CD4-positive, alpha-beta T cell treated with Interleukin-12 subunit alpha and Interleukin-12 subunit beta, for 1 hour (primary cell): ENCODE data around the gene CARS1.

Experiments
- DNase-seq: peaks from one replicate; pipeline ENCODE4 v3.0.0-alpha.2; 2020

Gene CARS1

DNA sequence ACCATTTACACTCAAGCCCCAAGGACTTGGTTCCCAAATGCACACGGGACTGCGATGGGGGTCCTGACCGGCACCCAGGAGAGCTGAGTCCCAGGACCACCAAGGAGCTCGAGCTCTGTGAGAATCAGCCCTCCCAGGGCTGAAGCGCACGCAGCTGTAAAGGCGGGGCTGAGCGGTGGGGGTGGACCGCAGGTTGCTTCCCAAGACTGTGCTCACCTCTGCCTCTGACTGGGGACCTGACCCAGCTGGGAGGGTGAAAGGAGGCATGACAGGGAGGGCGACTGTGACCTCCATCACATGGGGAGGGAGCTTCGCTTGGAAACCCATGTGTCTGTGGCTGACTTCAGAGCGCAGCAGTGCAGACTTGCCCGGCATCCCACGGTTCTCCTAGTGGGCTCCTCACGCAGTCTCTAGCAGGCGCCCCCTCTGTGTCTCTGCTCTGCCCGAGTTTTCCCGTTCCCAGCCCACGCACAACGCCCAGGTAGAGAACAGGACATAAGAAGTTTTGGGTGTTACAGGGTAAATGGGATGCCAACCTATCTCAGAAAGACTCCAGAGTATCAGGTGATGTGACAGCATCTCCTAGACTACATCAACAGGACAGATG, 49.7 kb downstream of the CARS1 start:
- no peak for DNase-seq

- DNase-seq, result peak; percentile 30
Measured at GRCh38 chr11:3006505-3007260, 50.5 kb downstream of the CARS1 start.

GRCh38 chr11:3004481-3004880, 52.7 kb downstream of the CARS1 start:
- DNase-seq, result no peak

- DNase-seq, result no peak
Measured at GRCh38 chr11:3003396-3004231, 53.6 kb downstream of the CARS1 start.

GRCh38 chr11:3002871-3003270, 54.4 kb downstream of the CARS1 start:
- no peak for DNase-seq

GRCh38 chr11:3002351-3002861, 54.8 kb downstream of the CARS1 start:
- no peak for DNase-seq

- no peak for DNase-seq
Measured at GRCh38 chr11:3001496-3001895, 55.7 kb downstream of the CARS1 start.

DNA sequence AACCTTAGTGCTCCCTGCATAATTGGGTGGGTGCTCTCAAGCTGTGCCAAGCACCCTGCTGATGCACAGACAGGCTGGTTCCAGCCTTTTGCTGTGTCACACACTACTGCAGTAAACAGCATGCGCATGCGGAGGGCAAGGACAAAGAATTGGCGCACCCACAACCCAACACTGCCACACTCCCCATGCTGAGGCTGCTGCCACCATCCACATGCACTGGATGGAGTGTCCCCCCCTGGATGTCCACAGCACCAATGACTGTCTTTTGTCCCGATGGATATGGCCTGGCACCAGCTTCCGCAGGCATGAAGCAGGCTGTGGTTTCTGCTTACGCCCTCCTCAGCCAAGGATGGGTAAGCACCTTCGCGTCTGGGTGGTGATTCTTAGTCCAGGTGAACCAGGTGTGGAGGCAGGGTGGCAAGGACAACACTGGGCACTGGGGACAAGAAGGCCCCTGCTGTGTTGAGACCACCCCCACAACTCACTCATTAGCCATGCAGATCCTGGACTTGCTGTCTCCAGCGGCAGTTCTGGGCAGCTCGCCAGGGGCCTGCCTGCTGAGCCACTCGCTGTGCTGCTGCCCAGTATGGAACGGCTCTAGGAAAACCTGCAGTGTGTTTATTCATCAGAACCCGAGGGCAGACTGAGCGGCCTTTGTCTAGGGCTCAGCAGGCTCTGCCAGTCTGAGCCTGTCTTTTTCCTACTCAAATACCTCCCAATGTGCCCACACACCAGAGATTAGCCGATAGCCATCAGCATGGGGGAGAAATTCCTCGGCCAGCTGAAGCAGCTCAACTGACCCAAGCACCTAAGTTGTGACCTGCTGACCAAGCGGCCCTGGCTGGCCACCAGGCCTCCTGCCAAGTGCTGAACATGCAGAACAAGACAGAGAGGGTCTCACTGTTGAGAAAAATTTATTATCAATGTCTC, 56.9 kb downstream of the CARS1 start:
- no peak for DNase-seq

DNA sequence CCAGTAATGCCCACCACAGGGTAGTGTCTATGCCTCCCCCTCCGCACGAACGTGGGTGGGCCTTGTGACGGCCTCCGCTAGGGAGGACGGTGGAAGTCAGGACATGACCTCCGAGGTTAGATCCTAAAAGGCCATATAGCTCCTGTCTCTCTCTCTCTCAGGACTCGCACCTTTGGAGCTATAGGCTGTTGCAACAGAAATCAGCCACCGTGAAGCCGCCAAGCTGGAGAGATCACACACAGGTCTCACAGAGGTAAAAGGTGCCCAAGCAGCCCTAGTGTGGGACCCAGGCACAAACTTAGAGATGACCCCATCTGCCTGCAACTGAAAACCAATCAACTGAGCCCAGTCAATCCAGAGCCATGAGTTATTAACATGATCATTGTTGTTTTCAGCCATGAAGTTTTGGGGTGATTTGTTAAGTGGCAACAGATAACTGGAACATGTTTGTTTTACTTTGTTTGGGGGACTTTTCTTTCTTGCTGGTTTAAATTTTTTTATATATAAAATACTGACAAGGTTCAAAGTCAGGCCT, 57.7 kb downstream of the CARS1 start:
- no peak for DNase-seq

- no peak for DNase-seq
Measured at GRCh38 chr11:2998073-2998850, 59.0 kb downstream of the CARS1 start.

GRCh38 chr11:2997406-2997805, 59.8 kb downstream of the CARS1 start:
- no peak for DNase-seq

DNA sequence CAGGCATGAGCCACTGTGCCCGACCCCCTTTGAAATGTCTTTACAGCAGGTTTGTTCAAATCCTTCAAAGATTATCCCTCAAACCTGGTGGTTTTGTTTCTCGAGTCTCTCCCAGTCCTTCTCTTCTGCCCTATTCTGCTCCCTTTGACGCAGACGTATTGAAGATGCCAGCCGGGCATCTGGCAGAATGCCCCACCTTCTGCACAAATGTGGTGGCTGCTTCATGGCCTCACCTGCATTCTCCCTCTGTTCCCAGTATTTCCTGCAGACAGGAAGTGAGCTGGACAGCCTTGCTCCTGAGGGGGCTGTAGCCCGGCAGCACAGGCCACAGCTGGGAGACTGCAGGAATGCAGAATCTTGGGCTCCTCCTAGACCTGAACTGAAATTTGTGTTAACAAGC, 60.2 kb downstream of the CARS1 start:
- DNase-seq, result no peak

GRCh38 chr11:2995893-2996554, 61.2 kb downstream of the CARS1 start:
- DNase-seq, result no peak

DNA sequence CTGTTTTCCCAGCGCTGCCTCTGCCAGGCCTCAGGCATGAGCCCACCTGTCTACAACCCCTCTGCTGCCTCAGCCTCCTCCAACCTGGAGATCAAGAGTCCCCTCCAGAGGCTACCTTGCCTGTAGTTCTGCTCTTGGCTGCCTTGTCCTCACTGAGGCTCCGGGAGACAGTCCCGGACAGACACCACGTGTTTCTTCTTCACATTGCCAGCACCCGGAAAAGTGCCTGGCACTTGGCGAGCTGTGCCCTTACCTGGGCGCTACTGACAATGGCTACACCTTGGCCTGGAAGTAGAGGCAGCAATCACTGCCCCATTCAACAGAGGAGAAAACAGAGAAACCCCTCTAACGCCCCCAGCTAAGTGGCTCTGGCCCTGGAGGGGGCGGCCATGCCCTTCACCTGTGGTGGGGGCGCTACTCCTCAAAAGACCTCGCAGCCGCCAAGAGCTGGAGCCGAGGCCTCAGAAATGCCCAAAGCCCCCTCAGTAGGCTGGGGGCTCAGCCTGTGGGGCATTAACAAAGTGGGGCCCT, 62.1 kb downstream of the CARS1 start:
- DNase-seq, result no peak

DNA sequence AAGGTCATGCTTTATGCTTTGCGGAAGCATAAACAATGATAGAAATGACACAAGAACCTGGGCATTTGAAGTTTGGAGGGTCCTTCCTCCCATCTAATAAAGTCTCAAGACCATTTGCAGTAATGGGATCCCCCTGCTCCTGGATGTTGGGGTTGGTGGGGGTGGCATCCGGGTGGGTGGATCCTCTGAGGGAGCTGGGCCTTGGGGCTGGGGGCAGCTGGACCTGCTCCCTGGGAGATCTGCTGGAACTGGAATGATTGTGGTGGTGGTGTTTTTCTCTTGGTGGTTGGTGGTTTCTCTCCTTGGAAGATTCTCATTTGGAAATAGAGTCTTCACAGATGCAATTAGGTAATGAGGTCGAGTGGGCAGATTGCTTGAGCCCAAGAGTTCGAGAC, 62.9 kb downstream of the CARS1 start:
- DNase-seq, result no peak

DNA sequence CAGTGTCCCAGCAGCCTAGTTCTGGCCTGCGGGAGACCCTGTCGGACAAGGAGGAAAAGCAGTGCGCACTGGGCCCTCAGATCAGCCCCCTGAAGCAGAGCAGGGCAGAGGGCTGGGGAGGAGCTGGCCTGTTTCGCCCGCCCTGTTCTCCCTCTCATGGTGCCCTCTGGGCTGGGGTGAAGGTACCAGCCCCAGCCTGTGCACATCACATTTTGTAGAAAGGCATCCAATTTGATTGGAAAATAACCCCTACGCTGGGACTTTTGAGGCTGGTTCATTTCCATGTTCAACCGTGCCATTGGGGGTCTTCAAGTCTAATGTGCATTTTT, 64.3 kb downstream of the CARS1 start:
- no peak for DNase-seq

GRCh38 chr11:2992234-2992996, 64.8 kb downstream of the CARS1 start, which contains the start of gene NAP1L4:
NAP1L4 (minus strand) TSS chr11:2992329; CDS start chr11:2979220, 13,109 bp downstream.
- peak; percentile 97 for DNase-seq

- DNase-seq, result no peak
Measured at GRCh38 chr11:2991452-2992233, 65.6 kb downstream of the CARS1 start.
